IMR-90 (cell line): ENCODE data around the gene OPN1SW. TPM values are rescaled to one million over a fixed set of nuclear protein-coding genes. Genes with fewer than 3 reads are reported as not detected.

Source experiments
- CTCF ChIP-seq: conservative IDR thresholded peaks from 2 replicates; pipeline ENCODE4 v1.5.1; 2012; ENCODE audit warnings: mild to moderate bottlenecking, low read depth, low read length, improper control_type of control experiment
- MXI1 ChIP-seq: IDR thresholded peaks from 2 replicates; pipeline ENCODE4 v1.6.1; 2012; ENCODE audit warnings: low read depth, mild to moderate bottlenecking, low read length, moderate library complexity, borderline replicate concordance
- polyA plus RNA-seq, 3 experiments: library from polyadenylated mRNA; depleted of rRNA; stranded (reverse); fragments of >200 nt; gene quantifications; 2 replicates each; pipeline ENCODE4 v1.2.3, GENCODE V29; 2012; ENCODE audit warnings: low replicate concordance in 1 of 3
- total RNA-seq: library from RNA; depleted of rRNA; stranded (reverse); fragments of >200 nt; gene quantifications from 2 replicates; pipeline ENCODE4 v1.2.3, GENCODE V29; 2012

OPN1SW gene
- total and polyA plus RNA-seq, 2 of the 4 experiments (the other 2 are of a cell fraction) = not detected

- TF ChIP-seq CTCF (no peak), MXI1 (no peak)
These were observed 36.3 kb downstream of the OPN1SW start, which contains the start of gene CALU (continued) for GRCh38 chr7:128739048-128739962.
